HepG2 (cell line): ENCODE results near the gene TBC1D7. TPM values are rescaled to one million over a fixed set of nuclear protein-coding genes. Genes with fewer than 3 reads are reported as not detected.
A peak's percentile ranks its signal among the peaks of the same experiment; 100 is the strongest.

Experiments
- ASH2L ChIP-seq: fragments of 300-600, 200-600 bp; sonication (generic); IDR thresholded peaks from 2 replicates; pipeline ENCODE4 v1.7.0; 2017; ENCODE audit warnings: low read depth, mild to moderate bottlenecking, moderate library complexity, mixed read lengths, low read length; ENCODE audit not compliant: insufficient read length
- ATF1 ChIP-seq: IDR thresholded peaks from 2 replicates; pipeline ENCODE4 v1.6.1; 2016; ENCODE audit warnings: mild to moderate bottlenecking, control low read depth
- CREM ChIP-seq, 2 experiments: sonication (generic) in 1 of 2; formaldehyde crosslinking in 1 of 2; IDR thresholded peaks; 2 replicates each; pipeline versions ENCODE4 v1.4.0 to v1.6.1; 2016 to 2020; ENCODE audit warnings: antibody characterized with exemption in 1 of 2, mild to moderate bottlenecking in 1 of 2, missing genetic modification reagents in 1 of 2
- FOXA1 ChIP-seq, 2 experiments: fragments of 450-650 bp in 1 of 2; sonication (generic) in 1 of 2; formaldehyde crosslinking in 1 of 2; IDR thresholded peaks; 2 replicates each; pipeline versions ENCODE4 v1.4.0 to v1.6.1; 2016 to 2020; ENCODE audit warnings: missing genetic modification reagents in 1 of 2
- HMG20B ChIP-seq: conservative IDR thresholded peaks from 2 replicates; pipeline ENCODE4 v1.6.1; 2016; ENCODE audit warnings: missing genetic modification reagents, missing compliant biosample characterization
- MIXL1 ChIP-seq: IDR thresholded peaks from 2 replicates; pipeline ENCODE4 v1.6.1; 2016
- RFX5 ChIP-seq: IDR thresholded peaks from 2 replicates; pipeline ENCODE4 v1.6.1; 2011; ENCODE audit warnings: low read depth, low read length, improper control_type of control experiment
- RFXANK ChIP-seq: IDR thresholded peaks from 2 replicates; pipeline ENCODE4 v1.6.1; 2016
- SALL1 ChIP-seq: sonication (generic); formaldehyde crosslinking; IDR thresholded peaks from 2 replicates; pipeline ENCODE4 v1.8.0; 2022; ENCODE audit warnings: mild to moderate bottlenecking, missing genetic modification reagents
- SMAD3 ChIP-seq: sonication (generic); formaldehyde crosslinking; IDR thresholded peaks from 2 replicates; pipeline ENCODE4 v1.4.0; 2020; ENCODE audit warnings: missing genetic modification reagents
- SOX13 ChIP-seq, 3 experiments: fragments of 450-650 bp in 1 of 3; sonication (generic) in 1 of 3; formaldehyde crosslinking in 1 of 3; IDR thresholded peaks in 2 of 3; conservative IDR thresholded peaks in 1 of 3; 2 replicates each; pipeline versions ENCODE4 v1.5.0 to v1.6.1; 2016 to 2020; ENCODE audit warnings: antibody characterized with exemption in 1 of 3, mild to moderate bottlenecking in 1 of 3, missing compliant biosample characterization in 1 of 3, missing genetic modification reagents in 1 of 3, moderate library complexity in 1 of 3
- SRY ChIP-seq: sonication (generic); formaldehyde crosslinking; IDR thresholded peaks from 2 replicates; pipeline ENCODE4 v1.8.0; 2022; ENCODE audit warnings: mild to moderate bottlenecking, missing genetic modification reagents
- ZNF24 ChIP-seq: fragments of 450-650 bp; IDR thresholded peaks from 2 replicates; pipeline ENCODE4 v1.6.1; 2017; ENCODE audit warnings: antibody characterized with exemption, mild to moderate bottlenecking
- ZNF720 ChIP-seq: sonication (generic); formaldehyde crosslinking; IDR thresholded peaks from 2 replicates; pipeline ENCODE4 v1.4.0; 2020; ENCODE audit warnings: missing genetic modification reagents
- ZNF761 ChIP-seq: sonication (generic); formaldehyde crosslinking; conservative IDR thresholded peaks from 2 replicates; pipeline ENCODE4 v1.4.0; 2020; ENCODE audit warnings: mild to moderate bottlenecking, missing genetic modification reagents
- ZSCAN31 ChIP-seq: sonication (generic); formaldehyde crosslinking; IDR thresholded peaks from 2 replicates; pipeline ENCODE4 v1.5.0; 2020; ENCODE audit warnings: low read depth, mild to moderate bottlenecking, missing genetic modification reagents
- polyA plus RNA-seq, 8 experiments: library from polyadenylated mRNA; depleted of rRNA in 3 of 8; stranded (reverse) in 7 of 8; unstranded in 1 of 8; fragments of >200 nt; fragmentation: Illumina TruSeq in 4 of 8; extraction: Trizol in 4 of 8; gene quantifications; 2 replicates each; pipeline versions ENCODE4 v1.2.1 to v1.2.3, GENCODE V29; 2011 to 2016; ENCODE audit warnings: low read depth in 4 of 8, missing spikeins in 1 of 8, mixed read lengths in 1 of 8; ENCODE audit not compliant: insufficient read depth in 1 of 8
- total RNA-seq, 5 experiments: library from RNA; depleted of rRNA; stranded (reverse); fragments of >200 nt; fragmentation: Illumina TruSeq; extraction: Trizol; gene quantifications; 2 replicates each; pipeline ENCODE4 v1.2.3, GENCODE V29; 2016; ENCODE audit warnings: low read depth in 1 of 5
- TF ChIP-seq, protein P1 (sequence below): sonication (generic); formaldehyde crosslinking; IDR thresholded peaks from 2 replicates; pipeline ENCODE4 v1.5.0; 2020; ENCODE audit warnings: mild to moderate bottlenecking, missing genetic modification reagents, borderline replicate concordance
- TF ChIP-seq, protein P2 (sequence below): sonication (generic); formaldehyde crosslinking; IDR thresholded peaks from 2 replicates; pipeline ENCODE4 v1.4.0; 2020; ENCODE audit warnings: missing genetic modification reagents
- TF ChIP-seq, protein P3 (sequence below): sonication (generic); formaldehyde crosslinking; IDR thresholded peaks from 2 replicates; pipeline ENCODE4 v1.4.0; 2020; ENCODE audit warnings: missing genetic modification reagents
- TF ChIP-seq, protein P4 (sequence below): IDR thresholded peaks from 2 replicates; pipeline ENCODE4 v1.6.1; 2016; ENCODE audit warnings: missing genetic modification reagents, missing compliant biosample characterization
- TF ChIP-seq, protein P5 (sequence below): sonication (generic); formaldehyde crosslinking; IDR thresholded peaks from 2 replicates; pipeline ENCODE4 v1.4.0; 2020; ENCODE audit warnings: missing genetic modification reagents, borderline replicate concordance

The TBC1D7 gene
- total and polyA plus RNA-seq, 2 of the 13 experiments (the other 11 are each of a cell fraction or from before 2014, with no cell fraction given): 23.3 to 30.8 TPM

DNA sequence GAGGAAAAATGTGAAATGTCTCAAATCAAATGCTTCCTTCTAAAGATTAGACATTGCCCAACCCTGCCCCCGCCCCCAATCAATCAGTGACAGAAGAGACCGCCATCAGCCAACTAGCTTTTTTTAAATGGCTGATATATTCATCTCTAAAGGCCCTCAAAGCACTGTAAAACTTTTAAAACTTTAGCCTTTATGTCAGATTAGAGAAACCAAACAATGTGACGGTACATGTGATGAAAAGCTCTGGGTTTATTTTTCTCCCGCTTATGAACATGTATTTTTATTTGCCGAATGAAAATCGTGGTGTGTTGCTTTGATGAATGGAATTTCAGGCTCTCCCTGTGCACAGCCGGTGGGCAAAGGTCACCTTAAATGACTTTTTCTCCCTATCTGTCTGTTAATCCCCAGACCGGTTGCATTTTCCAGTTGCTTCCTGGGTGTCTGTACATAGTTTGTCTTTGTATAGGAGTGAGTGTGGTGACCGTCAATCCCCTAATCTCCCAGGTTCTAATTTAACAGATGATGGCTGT, 38.5 kb downstream of the TBC1D7 start (continued):
- TF ChIP-seq, protein P1, sequence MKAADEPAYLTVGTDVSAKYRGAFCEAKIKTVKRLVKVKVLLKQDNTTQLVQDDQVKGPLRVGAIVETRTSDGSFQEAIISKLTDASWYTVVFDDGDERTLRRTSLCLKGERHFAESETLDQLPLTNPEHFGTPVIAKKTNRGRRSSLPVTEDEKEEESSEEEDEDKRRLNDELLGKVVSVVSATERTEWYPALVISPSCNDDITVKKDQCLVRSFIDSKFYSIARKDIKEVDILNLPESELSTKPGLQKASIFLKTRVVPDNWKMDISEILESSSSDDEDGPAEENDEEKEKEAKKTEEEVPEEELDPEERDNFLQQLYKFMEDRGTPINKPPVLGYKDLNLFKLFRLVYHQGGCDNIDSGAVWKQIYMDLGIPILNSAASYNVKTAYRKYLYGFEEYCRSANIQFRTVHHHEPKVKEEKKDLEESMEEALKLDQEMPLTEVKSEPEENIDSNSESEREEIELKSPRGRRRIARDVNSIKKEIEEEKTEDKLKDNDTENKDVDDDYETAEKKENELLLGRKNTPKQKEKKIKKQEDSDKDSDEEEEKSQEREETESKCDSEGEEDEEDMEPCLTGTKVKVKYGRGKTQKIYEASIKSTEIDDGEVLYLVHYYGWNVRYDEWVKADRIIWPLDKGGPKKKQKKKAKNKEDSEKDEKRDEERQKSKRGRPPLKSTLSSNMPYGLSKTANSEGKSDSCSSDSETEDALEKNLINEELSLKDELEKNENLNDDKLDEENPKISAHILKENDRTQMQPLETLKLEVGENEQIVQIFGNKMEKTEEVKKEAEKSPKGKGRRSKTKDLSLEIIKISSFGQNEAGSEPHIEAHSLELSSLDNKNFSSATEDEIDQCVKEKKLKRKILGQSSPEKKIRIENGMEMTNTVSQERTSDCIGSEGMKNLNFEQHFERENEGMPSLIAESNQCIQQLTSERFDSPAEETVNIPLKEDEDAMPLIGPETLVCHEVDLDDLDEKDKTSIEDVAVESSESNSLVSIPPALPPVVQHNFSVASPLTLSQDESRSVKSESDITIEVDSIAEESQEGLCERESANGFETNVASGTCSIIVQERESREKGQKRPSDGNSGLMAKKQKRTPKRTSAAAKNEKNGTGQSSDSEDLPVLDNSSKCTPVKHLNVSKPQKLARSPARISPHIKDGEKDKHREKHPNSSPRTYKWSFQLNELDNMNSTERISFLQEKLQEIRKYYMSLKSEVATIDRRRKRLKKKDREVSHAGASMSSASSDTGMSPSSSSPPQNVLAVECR (CRISPR knock-in tag): peak; percentile 54; the same call in 1 of the 2 replicates
- TF ChIP-seq RFX5 (no peak), ASH2L (peak; percentile 100), ZNF24 (no peak), CREM (IDR thresholded peaks at IDR 0.05) (peak; percentile 73; the same call in 1 of the 2 replicates), CREM (CRISPR knock-in tag; IDR thresholded peaks at IDR 0.05) (no peak), FOXA1 (IDR thresholded peaks at IDR 0.05) (no peak), FOXA1 (CRISPR knock-in tag; IDR thresholded peaks at IDR 0.05) (peak; percentile 68; the same call in 1 of the 2 replicates), SRY (no peak), ZNF720 (CRISPR knock-in tag) (no peak), ATF1 (no peak; the same call in 1 of the 2 replicates), ZSCAN31 (CRISPR knock-in tag) (0 out of 2 replicates have a peak, but pooled peaks have one; percentile 50), ZNF761 (CRISPR knock-in tag) (0 out of 2 replicates have a peak, but pooled peaks have one; percentile 45), SOX13 (IDR thresholded peaks at IDR 0.05) (0 out of 2 replicates have a peak, but pooled peaks have one; percentile 49), SOX13 (CRISPR knock-in tag; conservative IDR thresholded peaks at IDR 0.05 in 1 of 2, IDR thresholded peaks at IDR 0.05 in 1 of 2) (peak in 1 of 2 experiments; percentile 79; a peak in 2 of 4 replicates), SALL1 (CRISPR knock-in tag) (peak; percentile 88), HMG20B (CRISPR knock-in tag) (0 out of 2 replicates have a peak, but pooled peaks have one; percentile 60), SMAD3 (0 out of 2 replicates have a peak, but pooled peaks have one; percentile 45), RFXANK (CRISPR knock-in tag) (no peak), MIXL1 (CRISPR knock-in tag) (peak; percentile 61; the same call in 1 of the 2 replicates)
- TF ChIP-seq, protein P2, sequence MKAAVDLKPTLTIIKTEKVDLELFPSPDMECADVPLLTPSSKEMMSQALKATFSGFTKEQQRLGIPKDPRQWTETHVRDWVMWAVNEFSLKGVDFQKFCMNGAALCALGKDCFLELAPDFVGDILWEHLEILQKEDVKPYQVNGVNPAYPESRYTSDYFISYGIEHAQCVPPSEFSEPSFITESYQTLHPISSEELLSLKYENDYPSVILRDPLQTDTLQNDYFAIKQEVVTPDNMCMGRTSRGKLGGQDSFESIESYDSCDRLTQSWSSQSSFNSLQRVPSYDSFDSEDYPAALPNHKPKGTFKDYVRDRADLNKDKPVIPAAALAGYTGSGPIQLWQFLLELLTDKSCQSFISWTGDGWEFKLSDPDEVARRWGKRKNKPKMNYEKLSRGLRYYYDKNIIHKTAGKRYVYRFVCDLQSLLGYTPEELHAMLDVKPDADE (CRISPR knock-in tag): no peak
- TF ChIP-seq, protein P3, sequence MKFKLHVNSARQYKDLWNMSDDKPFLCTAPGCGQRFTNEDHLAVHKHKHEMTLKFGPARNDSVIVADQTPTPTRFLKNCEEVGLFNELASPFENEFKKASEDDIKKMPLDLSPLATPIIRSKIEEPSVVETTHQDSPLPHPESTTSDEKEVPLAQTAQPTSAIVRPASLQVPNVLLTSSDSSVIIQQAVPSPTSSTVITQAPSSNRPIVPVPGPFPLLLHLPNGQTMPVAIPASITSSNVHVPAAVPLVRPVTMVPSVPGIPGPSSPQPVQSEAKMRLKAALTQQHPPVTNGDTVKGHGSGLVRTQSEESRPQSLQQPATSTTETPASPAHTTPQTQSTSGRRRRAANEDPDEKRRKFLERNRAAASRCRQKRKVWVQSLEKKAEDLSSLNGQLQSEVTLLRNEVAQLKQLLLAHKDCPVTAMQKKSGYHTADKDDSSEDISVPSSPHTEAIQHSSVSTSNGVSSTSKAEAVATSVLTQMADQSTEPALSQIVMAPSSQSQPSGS (CRISPR knock-in tag): peak; percentile 69
- TF ChIP-seq, protein P4, sequence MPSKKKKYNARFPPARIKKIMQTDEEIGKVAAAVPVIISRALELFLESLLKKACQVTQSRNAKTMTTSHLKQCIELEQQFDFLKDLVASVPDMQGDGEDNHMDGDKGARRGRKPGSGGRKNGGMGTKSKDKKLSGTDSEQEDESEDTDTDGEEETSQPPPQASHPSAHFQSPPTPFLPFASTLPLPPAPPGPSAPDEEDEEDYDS (CRISPR knock-in tag): no peak
- TF ChIP-seq, protein P5, sequence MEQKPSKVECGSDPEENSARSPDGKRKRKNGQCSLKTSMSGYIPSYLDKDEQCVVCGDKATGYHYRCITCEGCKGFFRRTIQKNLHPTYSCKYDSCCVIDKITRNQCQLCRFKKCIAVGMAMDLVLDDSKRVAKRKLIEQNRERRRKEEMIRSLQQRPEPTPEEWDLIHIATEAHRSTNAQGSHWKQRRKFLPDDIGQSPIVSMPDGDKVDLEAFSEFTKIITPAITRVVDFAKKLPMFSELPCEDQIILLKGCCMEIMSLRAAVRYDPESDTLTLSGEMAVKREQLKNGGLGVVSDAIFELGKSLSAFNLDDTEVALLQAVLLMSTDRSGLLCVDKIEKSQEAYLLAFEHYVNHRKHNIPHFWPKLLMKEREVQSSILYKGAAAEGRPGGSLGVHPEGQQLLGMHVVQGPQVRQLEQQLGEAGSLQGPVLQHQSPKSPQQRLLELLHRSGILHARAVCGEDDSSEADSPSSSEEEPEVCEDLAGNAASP: peak; percentile 93
